HepG2 (cell line): ENCODE measurements around the gene GRIA2. TPM values are rescaled to one million over a fixed set of nuclear protein-coding genes. Genes with fewer than 3 reads are reported as not detected.

Experiments
- ATAC-seq: fragments of 200-7000 bp; cut with Tn5 transposase; 3 replicates; pipeline ENCODE4 v1.9.1; 2020; ENCODE audit warnings: mild to moderate bottlenecking, moderate library complexity
- BruUV-seq: library from RNA; stranded (reverse); fragments of 400-500 nt; replicated peaks from 2 replicates; lab custom pipeline; 2021; lab: Mats Ljungman, UMichigan
- CTCF ChIA-PET: fragments of 300-600 bp; formaldehyde crosslinking; extraction: SDS; loops from one replicate; lab custom pipeline; 2021; ENCODE audit warnings: low total read pairs, inconsistent platforms, low intra/inter-chr PET ratio; lab: Yijun Ruan, JAX
- POLR2A ChIA-PET: fragments of 350-600 bp; sonication (Branson Sonifier 250); formaldehyde crosslinking; loops from one replicate; lab custom pipeline; 2020; ENCODE audit warnings: antibody characterized with exemption, inconsistent platforms; lab: Yijun Ruan, JAX
- DNase-seq: peaks from one replicate; pipeline ENCODE4 v3.0.0-alpha.2; 2015; ENCODE audit warnings: low spot score
- FAIRE-seq: peaks from 3 replicates; lab custom pipeline; 2011; peaks lifted over from hg19 to GRCh38; lab: Jason Lieb, UNC
- H2AFZ ChIP-seq: one replicate; pipeline ENCODE4 v1.6.1; 2011; ENCODE audit warnings: low read length, inconsistent platforms
- H3K27ac ChIP-seq: fragments of 300-600 bp; 3 replicates; pipeline ENCODE4 v1.8.0; 2011; ENCODE audit warnings: mixed run types, mild to moderate bottlenecking, mixed read lengths, low read length, inconsistent platforms; ENCODE audit not compliant: insufficient read depth; ENCODE audit errors: extremely low read length
- H3K27me3 ChIP-seq, 2 experiments: fragments of 200-600 bp in 1 of 2; 2 replicates in 1 of 2; 3 replicates in 1 of 2; pipeline versions ENCODE4 v1.6.0 to v1.8.0; 2011; ENCODE audit warnings: low read length in 2 of 2, mild to moderate bottlenecking in 2 of 2, moderate library complexity in 2 of 2, inconsistent platforms in 1 of 2; ENCODE audit not compliant: insufficient read depth in 2 of 2, control insufficient read depth in 1 of 2
- H3K36me3 ChIP-seq, 2 experiments: fragments of 200-600 bp in 1 of 2; replicated peaks in 1 of 2; 2 replicates in 1 of 2; 3 replicates in 1 of 2; pipeline versions ENCODE4 v1.5.1 to v1.8.0; 2011; ENCODE audit warnings: low read length in 2 of 2, inconsistent platforms in 1 of 2; ENCODE audit not compliant: insufficient read depth in 2 of 2, control insufficient read depth in 1 of 2
- H3K4me1 ChIP-seq: 2 replicates; pipeline ENCODE4 v1.5.1; 2012; ENCODE audit warnings: low read length, inconsistent platforms; ENCODE audit not compliant: insufficient read depth
- H3K4me2 ChIP-seq: 2 replicates; pipeline ENCODE4 v1.6.0; 2011; ENCODE audit warnings: low read depth, low read length, inconsistent platforms
- H3K4me3 ChIP-seq, 3 experiments: fragments of 200-600 bp in 1 of 3; sonication (generic), shearing (Covaris generic) in 1 of 3; replicated peaks in 1 of 3; 2 replicates each; pipeline ENCODE4 v1.5.1; 2011 to 2016; ENCODE audit warnings: low read length in 3 of 3, inconsistent platforms in 2 of 3, low read depth in 2 of 3, mild to moderate bottlenecking in 2 of 3, control low read depth in 1 of 3, mixed read lengths in 1 of 3; ENCODE audit not compliant: insufficient read depth in 1 of 3
- H3K79me2 ChIP-seq: one replicate; pipeline ENCODE4 v1.6.1; 2011; ENCODE audit warnings: low read length, inconsistent platforms; ENCODE audit not compliant: insufficient read depth
- H3K9ac ChIP-seq: 2 replicates; pipeline ENCODE4 v1.6.0; 2011; ENCODE audit warnings: mild to moderate bottlenecking, low read depth, low read length, inconsistent platforms; ENCODE audit not compliant: insufficient read depth
- H3K9me3 ChIP-seq: 2 replicates; pipeline ENCODE4 v1.5.1; 2012; ENCODE audit warnings: mild to moderate bottlenecking, low read length
- H4K20me1 ChIP-seq: 2 replicates; pipeline ENCODE4 v1.6.0; 2011; ENCODE audit warnings: inconsistent platforms, mild to moderate bottlenecking, low read length, moderate library complexity; ENCODE audit not compliant: insufficient read depth
- BRD4 ChIP-seq: sonication (generic); formaldehyde crosslinking; IDR thresholded peaks from 2 replicates; pipeline ENCODE4 v1.4.0; 2020; ENCODE audit warnings: missing genetic modification reagents
- EP300 ChIP-seq, 3 experiments: sonication (generic) in 1 of 3; formaldehyde crosslinking in 1 of 3; IDR thresholded peaks; 2 replicates each; pipeline versions ENCODE4 v1.5.1 to v1.6.1; 2011 to 2020; ENCODE audit warnings: low read depth in 2 of 3, low read length in 2 of 3, borderline replicate concordance in 1 of 3, improper control_type of control experiment in 1 of 3, mild to moderate bottlenecking in 1 of 3, missing genetic modification reagents in 1 of 3, moderate library complexity in 1 of 3
- PLRG1 ChIP-seq: fragments of 450-650 bp; conservative IDR thresholded peaks from 2 replicates; pipeline ENCODE4 v1.6.1; 2016
- ZFP36 ChIP-seq: fragments of 150-350 bp; IDR thresholded peaks from 2 replicates; pipeline ENCODE4 v1.6.1; 2018; ENCODE audit warnings: borderline replicate concordance, low read length, low read depth; ENCODE audit not compliant: partially characterized antibody
- ZNF768 ChIP-seq: sonication (generic); formaldehyde crosslinking; IDR thresholded peaks from 2 replicates; pipeline ENCODE4 v1.4.0; 2020; ENCODE audit warnings: missing genetic modification reagents
- ZNF788 ChIP-seq: sonication (generic); formaldehyde crosslinking; IDR thresholded peaks from 2 replicates; pipeline ENCODE4 v1.5.0; 2020; ENCODE audit warnings: mild to moderate bottlenecking, missing genetic modification reagents, borderline replicate concordance
- ZSCAN30 ChIP-seq: sonication (generic); formaldehyde crosslinking; IDR thresholded peaks from 2 replicates; pipeline ENCODE4 v1.5.0; 2020; ENCODE audit warnings: mild to moderate bottlenecking, missing genetic modification reagents
- WGBS: methylation state at CpG from one replicate; pipeline ENCODE4 v1.1.6; 2017; ENCODE audit warnings: low lambda C conversion rate; 5-methylcytosine and 5-hydroxymethylcytosine counted together
- in situ Hi-C: cut with HindIII; loops from 2 replicates; pipeline ENCODE4 v1.10.0; 2017; ENCODE audit warnings: low pct_unique_long_range_greater_than_20kb; ENCODE audit not compliant: extremely low pct_ligation_motif_present
- intact Hi-C: fragments of 100-400 bp; cut with micrococcal nuclease; formaldehyde crosslinking; loops from one replicate; pipeline ENCODE4 v1.10.0; 2022; ENCODE audit not compliant: unreplicated experiment
- polyA plus RNA-seq, 8 experiments: library from polyadenylated mRNA; depleted of rRNA in 3 of 8; stranded (reverse) in 7 of 8; unstranded in 1 of 8; fragments of >200 nt; fragmentation: Illumina TruSeq in 4 of 8; extraction: Trizol in 4 of 8; gene quantifications; 2 replicates each; pipeline versions ENCODE4 v1.2.1 to v1.2.3, GENCODE V29; 2011 to 2016; ENCODE audit warnings: low read depth in 4 of 8, missing spikeins in 1 of 8, mixed read lengths in 1 of 8; ENCODE audit not compliant: insufficient read depth in 1 of 8
- total RNA-seq, 5 experiments: library from RNA; depleted of rRNA; stranded (reverse); fragments of >200 nt; fragmentation: Illumina TruSeq; extraction: Trizol; gene quantifications; 2 replicates each; pipeline ENCODE4 v1.2.3, GENCODE V29; 2016; ENCODE audit warnings: low read depth in 1 of 5
- TF ChIP-seq, protein P1 (sequence below): sonication (generic); formaldehyde crosslinking; IDR thresholded peaks from 2 replicates; pipeline ENCODE4 v1.4.0; 2020; ENCODE audit warnings: missing genetic modification reagents

GRIA2 gene
- total and polyA plus RNA-seq, 2 of the 13 experiments (the other 11 are each of a cell fraction or from before 2014, with no cell fraction given): not detected

DNA sequence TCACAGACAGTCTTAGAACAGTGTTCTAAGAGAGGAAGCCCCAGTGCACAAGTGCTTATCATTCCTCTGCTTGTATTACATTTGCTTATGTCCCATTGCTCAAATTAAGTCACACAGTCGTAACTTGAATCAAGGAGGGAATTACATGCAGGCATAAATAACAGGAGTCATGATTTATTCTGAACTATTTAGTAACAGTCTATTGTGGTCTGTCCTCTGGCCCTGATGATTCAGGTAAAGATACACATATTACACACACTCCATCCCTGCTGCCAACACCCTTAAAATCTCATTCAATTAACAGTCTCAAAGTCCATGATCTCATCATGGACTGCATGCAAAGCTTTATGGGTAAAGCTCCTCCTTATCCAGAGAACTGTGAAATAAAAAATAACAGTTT, 60.1 kb downstream of the GRIA2 start:
- intact Hi-C loops: no loop called here
- TF ChIP-seq ZNF768 (no peak), EP300 (IDR thresholded peaks at IDR 0.05; ENCODE audit: low read depth in 2 of 2, low read length in 2 of 2) (no peak), EP300 (CRISPR knock-in tag; IDR thresholded peaks at IDR 0.05; ENCODE audit: borderline replicate concordance) (no peak), ZFP36 (no peak), ZSCAN30 (CRISPR knock-in tag) (no peak), ZNF788 (CRISPR knock-in tag) (no peak), PLRG1 (no peak), BRD4 (no peak)
- TF ChIP-seq, protein P1, sequence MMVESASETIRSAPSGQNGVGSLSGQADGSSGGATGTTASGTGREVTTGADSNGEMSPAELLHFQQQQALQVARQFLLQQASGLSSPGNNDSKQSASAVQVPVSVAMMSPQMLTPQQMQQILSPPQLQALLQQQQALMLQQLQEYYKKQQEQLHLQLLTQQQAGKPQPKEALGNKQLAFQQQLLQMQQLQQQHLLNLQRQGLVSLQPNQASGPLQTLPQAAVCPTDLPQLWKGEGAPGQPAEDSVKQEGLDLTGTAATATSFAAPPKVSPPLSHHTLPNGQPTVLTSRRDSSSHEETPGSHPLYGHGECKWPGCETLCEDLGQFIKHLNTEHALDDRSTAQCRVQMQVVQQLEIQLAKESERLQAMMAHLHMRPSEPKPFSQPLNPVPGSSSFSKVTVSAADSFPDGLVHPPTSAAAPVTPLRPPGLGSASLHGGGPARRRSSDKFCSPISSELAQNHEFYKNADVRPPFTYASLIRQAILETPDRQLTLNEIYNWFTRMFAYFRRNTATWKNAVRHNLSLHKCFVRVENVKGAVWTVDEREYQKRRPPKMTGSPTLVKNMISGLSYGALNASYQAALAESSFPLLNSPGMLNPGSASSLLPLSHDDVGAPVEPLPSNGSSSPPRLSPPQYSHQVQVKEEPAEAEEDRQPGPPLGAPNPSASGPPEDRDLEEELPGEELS: no peak
- Histone ChIP-seq H4K20me1 (no peaks in the 10 kb centered on the region), H3K36me3 (no peaks in the 10 kb centered on the region), H3K9me3 (no peaks in the 10 kb centered on the region), H3K27ac (no peak overlapping the region), H3K27me3 (no peaks in the 10 kb centered on the region), H3K4me1 (no peaks in the 10 kb centered on the region), H3K4me2 (no peak overlapping the region), H2AFZ (no peak overlapping the region), H3K79me2 (no peaks in the 10 kb centered on the region), H3K4me3 (no peak overlapping the region), H3K9ac (no peak overlapping the region)
- no TSS peak for BruUV-seq
- POLR2A ChIA-PET: no interaction called here
- 7% methylated on average over 1 of the region's 1 CpG for WGBS
- in situ Hi-C loops: no loop called here
- no peak for DNase-seq
- no peak for FAIRE-seq
- ATAC-seq: no peak
- CTCF ChIA-PET: no interaction called here
